IMR-90 (cell line): ENCODE data around the gene LHX1. TPM values are rescaled to one million over a fixed set of nuclear protein-coding genes. Genes with fewer than 3 reads are reported as not detected.

Experiments
- ATAC-seq: fragments of 200-7000 bp; cut with Tn5 transposase; 2 replicates; pipeline ENCODE4 v1.9.1; 2020; ENCODE audit warnings: low read depth, mild to moderate bottlenecking, moderate library complexity
- BruUV-seq: library from RNA; stranded (reverse); fragments of 400-500 nt; replicated peaks from 2 replicates; lab custom pipeline; 2021; lab: Mats Ljungman, UMichigan
- CTCF ChIA-PET: fragments of 300-600 bp; formaldehyde crosslinking; extraction: SDS; loops from one replicate; lab custom pipeline; 2021; ENCODE audit warnings: antibody characterized with exemption; lab: Yijun Ruan, JAX
- POLR2A ChIA-PET: fragments of 300-600 bp; sonication (Branson Sonifier 250); formaldehyde crosslinking; loops from one replicate; lab custom pipeline; 2022; ENCODE audit warnings: antibody characterized with exemption; ENCODE audit not compliant: unreplicated experiment; lab: Charles Lee
- DNase-seq: peaks from one replicate; pipeline ENCODE4 v3.0.0; 2013
- H2AFZ ChIP-seq: replicated peaks from 2 replicates; pipeline ENCODE3; 2013; ENCODE audit warnings: low read length, mild to moderate bottlenecking; ENCODE audit not compliant: poor library complexity
- H2AK5ac ChIP-seq: 2 replicates; pipeline ENCODE4 v1.6.1; 2013; ENCODE audit warnings: low read depth, low read length, inconsistent platforms
- H2AK9ac ChIP-seq: replicated peaks from 2 replicates; pipeline ENCODE3; 2013; ENCODE audit warnings: mild to moderate bottlenecking, low read depth, low read length, moderate library complexity; ENCODE audit not compliant: poor library complexity
- H2BK120ac ChIP-seq: 2 replicates; pipeline ENCODE4 v1.6.1; 2013; ENCODE audit warnings: low read depth, low read length, inconsistent platforms
- H2BK15ac ChIP-seq: 3 replicates; pipeline ENCODE4 v1.6.1; 2013; ENCODE audit warnings: low read depth, low read length, inconsistent platforms
- H2BK20ac ChIP-seq: 2 replicates; pipeline ENCODE4 v1.6.1; 2013; ENCODE audit warnings: low read depth, mild to moderate bottlenecking, inconsistent platforms, low read length, moderate library complexity
- H2BK5ac ChIP-seq: 2 replicates; pipeline ENCODE4 v1.6.1; 2013; ENCODE audit warnings: mild to moderate bottlenecking, low read depth, low read length, inconsistent platforms; ENCODE audit not compliant: poor library complexity, severe bottlenecking
- H3K14ac ChIP-seq: replicated peaks from 2 replicates; pipeline ENCODE4 v1.6.1; 2013; ENCODE audit warnings: low read depth, low read length, inconsistent platforms
- H3K18ac ChIP-seq: 2 replicates; pipeline ENCODE4 v1.6.1; 2013; ENCODE audit warnings: low read depth, low read length, control low read depth
- H3K23ac ChIP-seq: 2 replicates; pipeline ENCODE4 v1.6.1; 2013; ENCODE audit warnings: low read depth, low read length, inconsistent platforms
- H3K27ac ChIP-seq: 2 replicates; pipeline ENCODE4 v1.5.1; 2013; ENCODE audit warnings: mild to moderate bottlenecking, control low read depth, low read length; ENCODE audit not compliant: insufficient read depth
- H3K27me3 ChIP-seq: 2 replicates; pipeline ENCODE4 v1.6.1; 2013; ENCODE audit warnings: low read length; ENCODE audit not compliant: control insufficient read depth, insufficient read depth
- H3K36me3 ChIP-seq: 2 replicates; pipeline ENCODE4 v1.6.1; 2013; ENCODE audit warnings: low read length, mixed read lengths; ENCODE audit not compliant: control insufficient read depth, insufficient read depth
- H3K4ac ChIP-seq: 2 replicates; pipeline ENCODE4 v1.6.1; 2013; ENCODE audit warnings: low read depth, low read length, inconsistent platforms
- H3K4me1 ChIP-seq: 2 replicates; pipeline ENCODE4 v1.6.1; 2013; ENCODE audit warnings: low read length, mixed read lengths; ENCODE audit not compliant: control insufficient read depth, insufficient read depth
- H3K4me2 ChIP-seq: 2 replicates; pipeline ENCODE4 v1.6.1; 2013; ENCODE audit warnings: low read depth, mild to moderate bottlenecking, control low read depth, low read length, moderate library complexity
- H3K4me3 ChIP-seq: 2 replicates; pipeline ENCODE4 v1.5.1; 2013; ENCODE audit warnings: low read depth, mild to moderate bottlenecking, control low read depth, low read length, moderate library complexity; ENCODE audit not compliant: insufficient read depth
- H3K56ac ChIP-seq: 2 replicates; pipeline ENCODE4 v1.6.1; 2013; ENCODE audit warnings: low read length, inconsistent platforms; ENCODE audit not compliant: insufficient read depth; ENCODE audit errors: extremely low read depth
- H3K79me1 ChIP-seq, 2 experiments: 2 replicates each; pipeline ENCODE4 v1.6.1; 2013; ENCODE audit warnings: low read length in 2 of 2, inconsistent platforms in 1 of 2, low read depth in 1 of 2
- H3K9ac ChIP-seq: 2 replicates; pipeline ENCODE4 v1.6.1; 2013; ENCODE audit warnings: low read depth, low read length, control low read depth
- H3K9me1 ChIP-seq: 2 replicates; pipeline ENCODE4 v1.6.1; 2013; ENCODE audit warnings: low read length, inconsistent platforms; ENCODE audit not compliant: insufficient read depth
- H3K9me3 ChIP-seq: 2 replicates; pipeline ENCODE4 v1.6.1; 2013; ENCODE audit warnings: low read length; ENCODE audit not compliant: control insufficient read depth, insufficient read depth
- H4K20me1 ChIP-seq: 2 replicates; pipeline ENCODE4 v1.6.1; 2013; ENCODE audit warnings: low read length, inconsistent platforms; ENCODE audit not compliant: insufficient read depth
- H4K5ac ChIP-seq: 2 replicates; pipeline ENCODE4 v1.6.1; 2013; ENCODE audit warnings: mild to moderate bottlenecking, low read depth, low read length, control low read depth
- H4K8ac ChIP-seq, 2 experiments: 2 replicates each; pipeline ENCODE4 v1.6.1; 2013; ENCODE audit warnings: low read depth in 2 of 2, low read length in 2 of 2, control low read depth in 1 of 2, inconsistent platforms in 1 of 2
- H4K91ac ChIP-seq: 2 replicates; pipeline ENCODE4 v1.6.1; 2013; ENCODE audit warnings: low read depth, low read length, inconsistent platforms; ENCODE audit not compliant: insufficient read depth
- CEBPB ChIP-seq: IDR thresholded peaks from 2 replicates; pipeline ENCODE4 v1.6.1; 2012; ENCODE audit warnings: low read depth, low read length, improper control_type of control experiment
- CHD1 ChIP-seq: IDR thresholded peaks from 2 replicates; pipeline ENCODE4 v1.6.1; 2012; ENCODE audit warnings: low read depth, low read length, improper control_type of control experiment
- CTCF ChIP-seq: conservative IDR thresholded peaks from 2 replicates; pipeline ENCODE4 v1.5.1; 2012; ENCODE audit warnings: mild to moderate bottlenecking, low read depth, low read length, improper control_type of control experiment
- ELK1 ChIP-seq: fragments of 150-350 bp; IDR thresholded peaks from 2 replicates; pipeline ENCODE4 v1.6.1; 2016; ENCODE audit warnings: low read depth, mild to moderate bottlenecking, low read length, moderate library complexity, borderline replicate concordance
- FOS ChIP-seq: fragments of 150-350 bp; IDR thresholded peaks from 2 replicates; pipeline ENCODE4 v1.6.1; 2016; ENCODE audit warnings: low read depth, low read length
- MAFK ChIP-seq: IDR thresholded peaks from 2 replicates; pipeline ENCODE4 v1.6.1; 2012; ENCODE audit warnings: low read depth, low read length, improper control_type of control experiment
- MXI1 ChIP-seq: IDR thresholded peaks from 2 replicates; pipeline ENCODE4 v1.6.1; 2012; ENCODE audit warnings: low read depth, mild to moderate bottlenecking, low read length, moderate library complexity, borderline replicate concordance
- NFE2L2 ChIP-seq: fragments of 150-350 bp; IDR thresholded peaks from 2 replicates; pipeline ENCODE4 v1.6.1; 2016; ENCODE audit warnings: low read depth, mild to moderate bottlenecking, low read length
- POLR2A ChIP-seq: IDR thresholded peaks from 2 replicates; pipeline ENCODE4 v1.6.1; 2012; ENCODE audit warnings: mild to moderate bottlenecking, low read depth, low read length
- RAD21 ChIP-seq: IDR thresholded peaks from 2 replicates; pipeline ENCODE4 v1.6.1; 2012; ENCODE audit warnings: low read length, improper control_type of control experiment
- RCOR1 ChIP-seq: IDR thresholded peaks from 2 replicates; pipeline ENCODE4 v1.6.1; 2012; ENCODE audit warnings: mild to moderate bottlenecking, low read length, improper control_type of control experiment; ENCODE audit not compliant: insufficient replicate concordance
- RFX5 ChIP-seq: IDR thresholded peaks from 2 replicates; pipeline ENCODE4 v1.8.0; 2012; ENCODE audit warnings: low read depth, mild to moderate bottlenecking, low read length, moderate library complexity
- SMC3 ChIP-seq: fragments of 150-350 bp; IDR thresholded peaks from 2 replicates; pipeline ENCODE4 v1.6.1; 2016; ENCODE audit warnings: low read depth, mild to moderate bottlenecking, antibody characterized with exemption, low read length, moderate library complexity
- WGBS, 2 experiments: methylation state at CpG; one replicate each; pipeline versions ENCODE4 v1.1.5 to v1.1.7; 2013; ENCODE audit warnings: missing lambda C conversion rate in 2 of 2; ENCODE audit not compliant: insufficient read length in 1 of 2; ENCODE audit errors: extremely low coverage in 2 of 2; 5-methylcytosine and 5-hydroxymethylcytosine counted together
- dilution Hi-C: fragments of 300-500 bp; cut with HindIII; formaldehyde crosslinking; loops from one replicate; pipeline ENCODE4 v1.14.3; 2018; ENCODE audit warnings: low sequenced_read_pairs; ENCODE audit not compliant: unreplicated experiment
- in situ Hi-C: fragments of 300-500 bp; cut with MboI; formaldehyde crosslinking; loops from 3 replicates; pipeline ENCODE4 v1.14.3; 2019; ENCODE audit warnings: low sequenced_read_pairs, inconsistent platforms, mixed read lengths
- intact Hi-C: fragments of 100-400 bp; cut with micrococcal nuclease; formaldehyde crosslinking; loops from 2 replicates; pipeline ENCODE4 v1.10.0; 2022
- polyA plus RNA-seq, 3 experiments: library from polyadenylated mRNA; depleted of rRNA; stranded (reverse); fragments of >200 nt; gene quantifications; 2 replicates each; pipeline ENCODE4 v1.2.3, GENCODE V29; 2012; ENCODE audit warnings: low replicate concordance in 1 of 3
- total RNA-seq: library from RNA; depleted of rRNA; stranded (reverse); fragments of >200 nt; gene quantifications from 2 replicates; pipeline ENCODE4 v1.2.3, GENCODE V29; 2012

The LHX1 gene
- total and polyA plus RNA-seq, 2 of the 4 experiments (the other 2 are of a cell fraction): not detected

GRCh38 chr17:36894177-36894576 lies 43.1 kb upstream of the LHX1 start:
- Histone ChIP-seq H2BK20ac (no peak overlapping the region), H3K36me3 (no peaks in the 10 kb centered on the region), H2BK15ac (no peak overlapping the region), H3K56ac (no peak overlapping the region), H3K23ac (no peak overlapping the region), H2AK9ac (no peak overlapping the region), H2BK5ac (no peak overlapping the region), H2BK120ac (no peak overlapping the region), H4K8ac (no peak overlapping the region), H3K79me1 (no peaks in the 10 kb centered on the region), H3K9me3 (no peaks in the 10 kb centered on the region), H2AK5ac (no peak overlapping the region), H3K27me3 (peaks cover 25% of the 10 kb centered on the region), H3K4ac (no peak overlapping the region), H2AFZ (no peak overlapping the region), H3K14ac (no peak overlapping the region), H4K5ac (no peak overlapping the region), H3K9ac (no peak overlapping the region), H4K20me1 (no peaks in the 10 kb centered on the region), H3K18ac (no peak overlapping the region), H3K4me2 (no peak overlapping the region), H3K9me1 (no peaks in the 10 kb centered on the region), H3K27ac (no peak overlapping the region), H3K4me3 (no peak overlapping the region), H4K91ac (no peak overlapping the region), H3K4me1 (no peaks in the 10 kb centered on the region)
- no peak for DNase-seq
- in situ Hi-C loops: no loop called here
- TF ChIP-seq CEBPB: no peak
- no peak for TF ChIP-seq CHD1
- TF ChIP-seq MAFK: no peak
- TF ChIP-seq ELK1: no peak
- TF ChIP-seq SMC3: no peak
- TF ChIP-seq NFE2L2: no peak
- no peak for TF ChIP-seq CTCF
- TF ChIP-seq RCOR1: no peak
- no peak for TF ChIP-seq POLR2A
- TF ChIP-seq FOS: no peak
- TF ChIP-seq RAD21: no peak
- TF ChIP-seq MXI1: no peak
- no peak for TF ChIP-seq RFX5
- dilution Hi-C loops: no loop called here
- WGBS, 2 experiments: no CpG with 5 or more reads among the region's 9 CpGs
- POLR2A ChIA-PET: no interaction called here
- no peak for ATAC-seq
- intact Hi-C loops: no loop called here
- CTCF ChIA-PET: no interaction called here
- no TSS peak for BruUV-seq
